Glutamatergic neuron (in vitro differentiated cells): ENCODE measurements around the gene MICB. TPM values are rescaled to one million over a fixed set of nuclear protein-coding genes. Genes with fewer than 3 reads are reported as not detected.
"Not testable (repeated sequence)": the region's sequence is repeated elsewhere in the genome, so short reads cannot be mapped to it uniquely, and the experiment has no call there.

Source experiments
- DNase-seq: peaks from one replicate; pipeline ENCODE4 v3.0.0; 2022
- H3K27ac Mint-ChIP-seq: one replicate; pipeline ENCODE4 v1.8.0; 2020; ENCODE audit warnings: mild to moderate bottlenecking, mixed read lengths, inconsistent platforms; ENCODE audit not compliant: unreplicated experiment
- H3K27me3 Mint-ChIP-seq: one replicate; pipeline ENCODE4 v1.8.0; 2020; ENCODE audit warnings: mild to moderate bottlenecking, moderate library complexity, mixed read lengths, inconsistent platforms; ENCODE audit not compliant: unreplicated experiment
- H3K36me3 Mint-ChIP-seq: one replicate; pipeline ENCODE4 v1.8.0; 2020; ENCODE audit warnings: mild to moderate bottlenecking, mixed read lengths, inconsistent platforms; ENCODE audit not compliant: unreplicated experiment
- H3K4me1 Mint-ChIP-seq: one replicate; pipeline ENCODE4 v1.8.0; 2020; ENCODE audit warnings: mild to moderate bottlenecking, low read depth, mixed read lengths, inconsistent platforms; ENCODE audit not compliant: unreplicated experiment
- H3K4me3 Mint-ChIP-seq: one replicate; pipeline ENCODE4 v1.8.0; 2020; ENCODE audit warnings: mild to moderate bottlenecking, mixed read lengths, inconsistent platforms; ENCODE audit not compliant: unreplicated experiment
- H3K9me3 Mint-ChIP-seq: one replicate; pipeline ENCODE4 v1.8.0; 2020; ENCODE audit warnings: mild to moderate bottlenecking, moderate library complexity, mixed read lengths, inconsistent platforms; ENCODE audit not compliant: unreplicated experiment
- CTCF ChIP-seq: fragments of 200-600 bp; sonication (generic); IDR thresholded peaks from one replicate; pipeline ENCODE4 v1.5.0; 2021; ENCODE audit not compliant: partially characterized antibody, unreplicated experiment
- total RNA-seq: library from RNA; stranded (reverse); fragmentation: NEBNext Ultra II Directional; extraction: Animal tissue kit (Norgen Biotek cat#: 25700); gene quantifications from one replicate; pipeline ENCODE4 v1.2.1, GENCODE V29; 2021; ENCODE audit not compliant: unreplicated experiment

MICB gene
- total RNA-seq, 1 donor from 2014 or later, result 3.6 TPM

GRCh38 chr6:31489086-31489485 is 8.9 kb upstream of the MICB start:
- Mint-ChIP-seq H3K4me1 (peaks cover 2% of the 10 kb centered on the region), H3K36me3 (no peaks in the 10 kb centered on the region), H3K9me3 (no peaks in the 10 kb centered on the region), H3K27me3 (peaks cover 2% of the 10 kb centered on the region), H3K27ac (no peak overlapping the region), H3K4me3 (no peak overlapping the region)
- DNase-seq, result no peak
- no peak for TF ChIP-seq CTCF

- H3K4me3 Mint-ChIP-seq, result no peak overlapping the region
- DNase-seq, result no peak
- TF ChIP-seq CTCF, result no peak
- H3K4me1 Mint-ChIP-seq, result peaks cover 2% of the 10 kb centered on the region
- H3K27ac Mint-ChIP-seq, result no peak overlapping the region
- peaks cover 2% of the 10 kb centered on the region for H3K27me3 Mint-ChIP-seq
- H3K36me3 Mint-ChIP-seq, result no peaks in the 10 kb centered on the region
- no peaks in the 10 kb centered on the region for H3K9me3 Mint-ChIP-seq
Measured at GRCh38 chr6:31490115-31490873, 7.7 kb upstream of the MICB start.

- not testable (repeated sequence) for H3K27ac Mint-ChIP-seq, H3K36me3 Mint-ChIP-seq, DNase-seq, H3K9me3 Mint-ChIP-seq, H3K4me1 Mint-ChIP-seq
- Mint-ChIP-seq H3K4me3 (peak overlapping the region; percentile 84), H3K27me3 (peaks cover 10% of the 10 kb centered on the region)
Measured at GRCh38 chr6:31493550-31493874, 4.4 kb upstream of the MICB start.

- peak; percentile 92 for DNase-seq
- TF ChIP-seq CTCF, result peak; percentile 80
- peaks cover 10% of the 10 kb centered on the region for H3K4me1 Mint-ChIP-seq
- no peak overlapping the region for H3K27ac Mint-ChIP-seq
- no peaks in the 10 kb centered on the region for H3K36me3 Mint-ChIP-seq
- H3K9me3 Mint-ChIP-seq, result peaks cover 5% of the 10 kb centered on the region
- peak overlapping the region; percentile 84 for H3K4me3 Mint-ChIP-seq
- H3K27me3 Mint-ChIP-seq, result peaks cover 15% of the 10 kb centered on the region
Measured at GRCh38 chr6:31493875-31494694, 3.9 kb upstream of the MICB start.

GRCh38 chr6:31495580-31495979 is 2.4 kb upstream of the MICB start:
- Mint-ChIP-seq H3K4me1 (peaks cover 10% of the 10 kb centered on the region), H3K4me3 (peak overlapping the region; percentile 40), H3K9me3 (peaks cover 7% of the 10 kb centered on the region), H3K27me3 (peaks cover 15% of the 10 kb centered on the region), H3K36me3 (no peaks in the 10 kb centered on the region), H3K27ac (no peak overlapping the region)
- no peak for DNase-seq
- TF ChIP-seq CTCF, result no peak

GRCh38 chr6:31496826-31497225 is 1.1 kb upstream of the MICB start:
- H3K4me3 Mint-ChIP-seq, result peak overlapping the region; percentile 88
- H3K27me3 Mint-ChIP-seq, result peaks cover 15% of the 10 kb centered on the region
- H3K4me1 Mint-ChIP-seq, result peaks cover 10% of the 10 kb centered on the region
- H3K36me3 Mint-ChIP-seq, H3K27ac Mint-ChIP-seq, H3K9me3 Mint-ChIP-seq, DNase-seq: not testable (repeated sequence)
